Activated CD8-positive, alpha-beta memory T cell treated with anti-CD3 and anti-CD28 coated beads for 1 hour (primary cell): ENCODE results near the gene MAPK13.
"Not testable (repeated sequence)": the region's sequence is repeated elsewhere in the genome, so short reads cannot be mapped to it uniquely, and the experiment has no call there.

Experiments
- DNase-seq, 2 donors: peaks; one replicate each; pipeline ENCODE4 v3.0.0-alpha.2; 2020; ENCODE audit warnings: low read depth in 1 of 2; ENCODE audit errors: extremely low read depth in 1 of 2

The MAPK13 gene

GRCh38 chr6:36114798-36115408, 15.4 kb upstream of the MAPK13 start:
- DNase-seq, result no peak

GRCh38 chr6:36115412-36115811, 14.9 kb upstream of the MAPK13 start:
- no peak for DNase-seq

- no peak for DNase-seq
Measured at GRCh38 chr6:36116066-36116864, 14.0 kb upstream of the MAPK13 start.

- DNase-seq, result no peak
Measured at GRCh38 chr6:36116943-36117342, 13.4 kb upstream of the MAPK13 start.

GRCh38 chr6:36117658-36118549, 12.4 kb upstream of the MAPK13 start:
- no peak for DNase-seq

GRCh38 chr6:36118550-36119107, 11.7 kb upstream of the MAPK13 start:
- DNase-seq, result peak; percentile 56

GRCh38 chr6:36119209-36119608, 11.1 kb upstream of the MAPK13 start:
- no peak for DNase-seq

GRCh38 chr6:36120018-36120417, 10.3 kb upstream of the MAPK13 start:
- no peak for DNase-seq

- DNase-seq, result peak; percentile 46 to 51
Measured at GRCh38 chr6:36120539-36120938, 9.8 kb upstream of the MAPK13 start.

- peak in 1 of 2 donors; percentile 36 for DNase-seq
Measured at GRCh38 chr6:36120979-36121786, 9.1 kb upstream of the MAPK13 start.

GRCh38 chr6:36121787-36122494, 8.4 kb upstream of the MAPK13 start:
- DNase-seq, result no peak

GRCh38 chr6:36122495-36123269, 7.6 kb upstream of the MAPK13 start:
- DNase-seq, result no peak

GRCh38 chr6:36123270-36124139, 6.8 kb upstream of the MAPK13 start:
- DNase-seq, result peak; percentile 65 to 75

- DNase-seq, result not testable (repeated sequence)
Measured at GRCh38 chr6:36124346-36124745, 6.0 kb upstream of the MAPK13 start.

GRCh38 chr6:36124881-36125280, 5.4 kb upstream of the MAPK13 start:
- DNase-seq, result no peak

GRCh38 chr6:36125575-36125974, 4.7 kb upstream of the MAPK13 start:
- DNase-seq, result no peak

GRCh38 chr6:36126121-36126520, 4.2 kb upstream of the MAPK13 start:
- no peak for DNase-seq
